ENCODE results near the gene BIRC7. TPM values are rescaled to one million over a fixed set of nuclear protein-coding genes. Genes with fewer than 3 reads are reported as not detected.

The BIRC7 gene
- total RNA-seq, 1 donor from 2014 or later = 6.9 TPM

- Mint-ChIP-seq H3K4me1 (no peaks in the 10 kb centered on the region), H3K36me3 (ENCODE audit: low read depth) (no peaks in the 10 kb centered on the region), H3K9me3 (no peaks in the 10 kb centered on the region), H3K27ac (ENCODE audit: unreplicated experiment) (no peak overlapping the region), H3K27me3 (ENCODE audit: low read depth) (no peaks in the 10 kb centered on the region), H3K4me3 (no peak overlapping the region)
- TF ChIP-seq CTCF (conservative IDR thresholded peaks at IDR 0.05) = no peak
- no peak for DNase-seq (ENCODE audit: low read depth, low spot score)
Measured at GRCh38 chr20:63284981-63285524, 49.3 kb downstream of the BIRC7 start.

GRCh38 chr20:63285636-63286615 lies 50.2 kb downstream of the BIRC7 start:
- Mint-ChIP-seq H3K27me3 (ENCODE audit: low read depth) (no peaks in the 10 kb centered on the region), H3K9me3 (no peaks in the 10 kb centered on the region), H3K4me3 (no peak overlapping the region), H3K4me1 (no peaks in the 10 kb centered on the region), H3K27ac (ENCODE audit: unreplicated experiment) (no peak overlapping the region), H3K36me3 (ENCODE audit: low read depth) (no peaks in the 10 kb centered on the region)
- TF ChIP-seq CTCF (conservative IDR thresholded peaks at IDR 0.05) = no peak
- no peak for DNase-seq (ENCODE audit: low read depth, low spot score)

DNA sequence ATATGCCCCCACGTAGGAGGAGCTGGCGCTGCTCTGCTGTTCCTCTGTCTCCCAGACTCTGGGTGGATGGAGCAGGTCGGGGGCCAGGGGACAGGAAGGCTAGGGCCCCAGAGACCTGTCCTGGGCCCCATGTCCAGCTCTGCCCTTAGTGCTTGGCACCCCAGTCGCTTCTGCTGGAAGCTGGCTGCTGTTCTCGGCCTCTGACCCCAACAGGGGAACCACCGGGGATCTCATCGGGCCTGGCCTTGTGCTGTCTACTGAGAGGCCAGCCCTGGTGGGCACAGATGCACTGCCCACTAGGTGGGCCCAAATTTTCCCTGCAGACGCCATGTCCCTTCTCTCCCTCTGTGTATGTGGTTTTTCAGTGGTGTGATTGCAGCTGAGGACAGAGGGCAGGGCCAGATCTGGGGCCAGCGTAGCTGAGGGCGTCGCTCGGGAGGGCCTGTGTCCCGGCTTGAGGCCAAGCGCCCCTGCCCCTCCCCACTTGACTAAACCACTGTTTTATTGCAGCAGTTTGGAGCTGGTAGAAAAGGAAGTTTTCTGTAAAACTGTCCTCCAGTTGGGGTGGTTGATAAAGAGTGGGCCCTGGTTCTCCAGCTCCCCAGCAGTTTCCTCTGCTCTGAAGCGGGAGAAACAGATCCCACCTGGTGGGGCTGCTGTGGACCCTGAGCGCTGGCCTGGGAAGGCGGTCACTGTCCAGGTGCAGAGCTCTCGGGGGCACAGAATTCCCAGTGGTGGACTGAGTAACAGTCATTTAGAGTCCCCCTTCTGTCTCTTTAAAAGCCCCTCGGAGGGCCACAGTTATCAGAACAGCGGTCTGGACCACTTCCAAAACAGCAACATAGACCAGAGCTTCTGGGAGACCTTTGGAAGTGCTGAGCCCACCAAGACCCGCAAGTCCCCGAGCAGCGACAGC lies 51.3 kb downstream of the BIRC7 start:
- peaks cover 2% of the 10 kb centered on the region for H3K4me1 Mint-ChIP-seq
- no peaks in the 10 kb centered on the region for H3K36me3 Mint-ChIP-seq (ENCODE audit: low read depth)
- H3K27me3 Mint-ChIP-seq (ENCODE audit: low read depth) = no peaks in the 10 kb centered on the region
- no peak overlapping the region for H3K27ac Mint-ChIP-seq (ENCODE audit: unreplicated experiment)
- TF ChIP-seq CTCF (conservative IDR thresholded peaks at IDR 0.05) = no peak
- no peak for DNase-seq (ENCODE audit: low read depth, low spot score)
- no peak overlapping the region for H3K4me3 Mint-ChIP-seq
- H3K9me3 Mint-ChIP-seq = no peaks in the 10 kb centered on the region

DNA sequence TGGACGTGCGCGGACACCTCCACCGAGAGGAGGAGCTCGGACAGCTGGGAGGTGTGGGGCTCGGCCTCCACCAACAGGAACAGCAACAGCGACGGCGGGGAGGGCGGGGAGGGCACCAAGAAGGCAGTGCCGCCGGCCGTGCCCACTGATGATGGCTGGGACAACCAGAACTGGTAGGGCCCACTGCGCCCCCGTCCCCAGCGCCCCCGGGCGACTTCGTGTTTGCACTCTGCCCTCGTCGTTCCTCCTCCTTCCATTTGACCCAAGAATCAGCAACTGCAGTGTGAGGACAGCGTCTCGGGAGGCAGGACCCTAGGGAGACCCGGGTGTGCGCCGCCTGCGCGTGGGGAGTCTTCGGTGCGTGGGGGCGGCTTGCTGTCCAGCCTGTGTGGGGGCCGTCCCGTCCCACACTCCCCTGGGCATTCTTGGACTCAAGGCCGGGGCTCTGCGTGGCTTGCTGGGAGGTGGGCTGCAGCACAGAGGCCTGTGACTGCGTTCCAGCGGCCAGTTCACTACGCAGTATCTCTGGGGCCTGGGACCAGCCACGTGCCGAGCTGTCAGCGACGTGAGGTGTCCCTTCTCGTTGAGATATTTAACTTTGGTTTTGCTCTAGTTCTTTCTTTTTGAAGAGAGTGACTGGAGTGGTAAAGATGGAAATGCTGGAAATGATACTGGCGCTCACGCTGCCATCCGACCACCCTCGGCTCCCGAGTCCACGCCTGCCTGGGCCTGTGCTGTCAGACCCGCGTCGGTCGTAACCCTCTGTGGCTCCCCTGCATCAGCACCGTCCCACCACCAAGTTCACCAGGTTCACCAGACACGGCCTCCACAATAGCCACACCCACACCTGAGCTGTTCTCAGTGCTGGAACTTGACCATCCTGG lies 52.2 kb downstream of the BIRC7 start:
- no peak for TF ChIP-seq CTCF (conservative IDR thresholded peaks at IDR 0.05)
- Mint-ChIP-seq H3K4me3 (no peak overlapping the region), H3K27me3 (ENCODE audit: low read depth) (no peaks in the 10 kb centered on the region), H3K36me3 (ENCODE audit: low read depth) (no peaks in the 10 kb centered on the region), H3K27ac (ENCODE audit: unreplicated experiment) (no peak overlapping the region), H3K4me1 (peaks cover 4% of the 10 kb centered on the region), H3K9me3 (no peaks in the 10 kb centered on the region)
- DNase-seq (ENCODE audit: low read depth, low spot score) = no peak
